HepG2 (cell line): ENCODE measurements around the gene POLRMT. TPM values are rescaled to one million over a fixed set of nuclear protein-coding genes. Genes with fewer than 3 reads are reported as not detected.

Experiments used
- BCL6 ChIP-seq: IDR thresholded peaks from 2 replicates; pipeline ENCODE4 v1.6.1; 2016; ENCODE audit warnings: missing genetic modification reagents, missing compliant biosample characterization
- EHMT2 ChIP-seq: fragments of 200-600 bp; sonication (generic); IDR thresholded peaks from 2 replicates; pipeline ENCODE4 v1.7.0; 2017; ENCODE audit warnings: antibody characterized with exemption, low read depth, low read length, borderline replicate concordance
- FOXA1 ChIP-seq, 2 experiments: fragments of 450-650 bp in 1 of 2; sonication (generic) in 1 of 2; formaldehyde crosslinking in 1 of 2; IDR thresholded peaks; 2 replicates each; pipeline versions ENCODE4 v1.4.0 to v1.6.1; 2016 to 2020; ENCODE audit warnings: missing genetic modification reagents in 1 of 2
- KDM2A ChIP-seq: sonication (generic); formaldehyde crosslinking; IDR thresholded peaks from 2 replicates; pipeline ENCODE4 v1.4.0; 2020; ENCODE audit warnings: low read depth, missing genetic modification reagents, borderline replicate concordance
- RFXAP ChIP-seq: sonication (generic); formaldehyde crosslinking; IDR thresholded peaks from 2 replicates; pipeline ENCODE4 v1.4.0; 2020; ENCODE audit warnings: missing genetic modification reagents, borderline replicate concordance
- SMAD3 ChIP-seq: sonication (generic); formaldehyde crosslinking; IDR thresholded peaks from 2 replicates; pipeline ENCODE4 v1.4.0; 2020; ENCODE audit warnings: missing genetic modification reagents
- SPEN ChIP-seq: sonication (generic); formaldehyde crosslinking; IDR thresholded peaks from 2 replicates; pipeline ENCODE4 v1.5.1; 2020; ENCODE audit warnings: low read depth, mild to moderate bottlenecking, missing genetic modification reagents
- TP53 ChIP-seq: sonication (generic); formaldehyde crosslinking; conservative IDR thresholded peaks from 2 replicates; pipeline ENCODE4 v1.4.0; 2020; ENCODE audit warnings: missing genetic modification reagents
- ZMAT3 ChIP-seq: sonication (generic); formaldehyde crosslinking; conservative IDR thresholded peaks from 2 replicates; pipeline ENCODE4 v1.7.0; 2021; ENCODE audit warnings: missing genetic modification reagents
- ZNF354B ChIP-seq: sonication (generic); formaldehyde crosslinking; IDR thresholded peaks from 2 replicates; pipeline ENCODE4 v1.8.0; 2022; ENCODE audit warnings: mild to moderate bottlenecking, missing genetic modification reagents
- ZNF367 ChIP-seq: sonication (generic); formaldehyde crosslinking; IDR thresholded peaks from 2 replicates; pipeline ENCODE4 v1.4.0; 2020; ENCODE audit warnings: missing genetic modification reagents, borderline replicate concordance
- ZNF44 ChIP-seq: sonication (generic); formaldehyde crosslinking; IDR thresholded peaks from 2 replicates; pipeline ENCODE4 v1.5.1; 2020; ENCODE audit warnings: mild to moderate bottlenecking, missing genetic modification reagents
- ZNF605 ChIP-seq: sonication (generic); formaldehyde crosslinking; IDR thresholded peaks from 2 replicates; pipeline ENCODE4 v1.8.0; 2022; ENCODE audit warnings: mild to moderate bottlenecking, missing genetic modification reagents
- polyA plus RNA-seq, 8 experiments: library from polyadenylated mRNA; depleted of rRNA in 3 of 8; stranded (reverse) in 7 of 8; unstranded in 1 of 8; fragments of >200 nt; fragmentation: Illumina TruSeq in 4 of 8; extraction: Trizol in 4 of 8; gene quantifications; 2 replicates each; pipeline versions ENCODE4 v1.2.1 to v1.2.3, GENCODE V29; 2011 to 2016; ENCODE audit warnings: low read depth in 4 of 8, missing spikeins in 1 of 8, mixed read lengths in 1 of 8; ENCODE audit not compliant: insufficient read depth in 1 of 8
- total RNA-seq, 5 experiments: library from RNA; depleted of rRNA; stranded (reverse); fragments of >200 nt; fragmentation: Illumina TruSeq; extraction: Trizol; gene quantifications; 2 replicates each; pipeline ENCODE4 v1.2.3, GENCODE V29; 2016; ENCODE audit warnings: low read depth in 1 of 5
- TF ChIP-seq, protein P1 (sequence below): sonication (generic); formaldehyde crosslinking; IDR thresholded peaks from 2 replicates; pipeline ENCODE4 v1.4.0; 2020; ENCODE audit warnings: missing genetic modification reagents
- TF ChIP-seq, protein P2 (sequence below): IDR thresholded peaks from 2 replicates; pipeline ENCODE4 v1.6.1; 2016; ENCODE audit warnings: low read depth, borderline replicate concordance
- TF ChIP-seq, protein P3 (sequence below), 2 experiments: sonication (generic) in 1 of 2; formaldehyde crosslinking in 1 of 2; IDR thresholded peaks; 2 replicates each; pipeline versions ENCODE4 v1.5.1 to v1.6.1; 2011 to 2020; ENCODE audit warnings: borderline replicate concordance in 1 of 2, low read depth in 1 of 2, low read length in 1 of 2, mild to moderate bottlenecking in 1 of 2, missing genetic modification reagents in 1 of 2, moderate library complexity in 1 of 2
- TF ChIP-seq, protein P4 (sequence below): sonication (generic); formaldehyde crosslinking; IDR thresholded peaks from 2 replicates; pipeline ENCODE4 v1.8.1; 2023; ENCODE audit warnings: mild to moderate bottlenecking, missing genetic modification reagents
- TF ChIP-seq, protein P5 (sequence below): IDR thresholded peaks from 2 replicates; pipeline ENCODE4 v1.6.1; 2018; ENCODE audit warnings: missing genetic modification reagents, mild to moderate bottlenecking, missing compliant biosample characterization
- TF ChIP-seq, protein P6 (sequence below): sonication (generic); formaldehyde crosslinking; IDR thresholded peaks from 2 replicates; pipeline ENCODE4 v1.8.1; 2023; ENCODE audit warnings: mild to moderate bottlenecking, inconsistent platforms, moderate library complexity, missing genetic modification reagents, borderline replicate concordance

Gene POLRMT
- total and polyA plus RNA-seq, 2 of the 13 experiments (the other 11 are each of a cell fraction or from before 2014, with no cell fraction given) = 78.0 to 101 TPM

DNA sequence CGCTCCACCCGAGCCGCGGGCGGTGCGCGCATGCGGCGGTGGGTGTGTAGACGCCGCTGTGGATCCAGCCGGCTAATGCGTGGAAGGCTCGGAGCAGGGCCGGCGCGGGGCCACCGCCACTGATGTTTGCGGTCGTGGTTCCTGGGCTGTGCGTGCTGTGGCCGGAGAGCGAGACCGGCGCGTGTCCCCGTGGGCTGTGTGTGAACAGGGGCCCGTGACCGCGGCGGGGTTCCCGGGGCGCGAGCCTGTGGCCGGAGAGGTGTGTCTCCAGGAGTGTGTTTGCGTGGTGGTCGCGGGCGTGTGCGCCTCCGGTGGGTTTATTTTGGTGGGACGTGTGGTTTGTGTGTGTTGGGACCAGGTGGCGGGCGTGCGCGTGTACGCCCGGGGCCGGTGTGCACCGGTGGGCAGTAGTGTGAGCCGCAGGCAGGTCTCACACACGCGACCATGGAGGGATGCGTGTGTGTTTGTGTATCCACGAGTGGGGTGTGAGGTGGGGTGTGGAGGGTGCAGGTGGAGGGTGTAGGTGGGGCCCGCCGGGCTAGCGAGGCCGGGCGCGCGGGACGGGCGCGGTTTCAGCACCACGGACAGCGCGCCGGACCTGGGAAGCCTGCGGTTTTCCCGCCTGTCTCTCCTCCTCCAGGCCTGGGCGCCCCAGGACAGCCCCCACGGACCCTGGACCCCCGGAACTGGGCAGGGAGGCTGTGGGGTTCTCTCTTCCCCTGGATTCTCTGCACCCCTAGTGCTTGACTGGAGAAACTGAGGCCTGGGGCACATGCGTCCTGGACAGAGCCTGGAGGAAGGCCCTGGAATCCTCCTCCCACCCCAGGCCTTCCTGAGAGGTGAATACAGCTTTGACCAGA lies 42.0 kb downstream of the POLRMT start (continued):
- TF ChIP-seq, protein P1, sequence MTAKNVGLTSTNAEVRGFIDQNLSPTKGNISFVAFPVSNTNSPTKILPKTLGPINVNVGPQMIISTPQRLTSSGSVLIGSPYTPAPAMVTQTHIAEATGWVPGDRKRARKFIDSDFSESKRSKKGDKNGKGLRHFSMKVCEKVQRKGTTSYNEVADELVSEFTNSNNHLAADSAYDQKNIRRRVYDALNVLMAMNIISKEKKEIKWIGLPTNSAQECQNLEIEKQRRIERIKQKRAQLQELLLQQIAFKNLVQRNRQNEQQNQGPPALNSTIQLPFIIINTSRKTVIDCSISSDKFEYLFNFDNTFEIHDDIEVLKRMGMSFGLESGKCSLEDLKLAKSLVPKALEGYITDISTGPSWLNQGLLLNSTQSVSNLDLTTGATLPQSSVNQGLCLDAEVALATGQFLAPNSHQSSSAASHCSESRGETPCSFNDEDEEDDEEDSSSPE = peak; percentile 67; the same call in 1 of the 2 replicates
- peak; percentile 37; the same call in 1 of the 2 replicates for TF ChIP-seq SPEN
- peak; percentile 79; the same call in 1 of the 2 replicates for TF ChIP-seq ZNF605 (CRISPR knock-in tag)
- 0 out of 2 replicates have a peak, but pooled peaks have one; percentile 37 for TF ChIP-seq BCL6
- TF ChIP-seq ZNF354B = no peak
- peak; percentile 80; the same call in 1 of the 2 replicates for TF ChIP-seq KDM2A (CRISPR knock-in tag)
- TF ChIP-seq, protein P2, sequence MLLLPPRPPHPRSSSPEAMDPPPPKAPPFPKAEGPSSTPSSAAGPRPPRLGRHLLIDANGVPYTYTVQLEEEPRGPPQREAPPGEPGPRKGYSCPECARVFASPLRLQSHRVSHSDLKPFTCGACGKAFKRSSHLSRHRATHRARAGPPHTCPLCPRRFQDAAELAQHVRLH = peak; percentile 85
- TF ChIP-seq TP53 (CRISPR knock-in tag) = no peak; the same call in 1 of the 2 replicates
- TF ChIP-seq, protein P3, sequence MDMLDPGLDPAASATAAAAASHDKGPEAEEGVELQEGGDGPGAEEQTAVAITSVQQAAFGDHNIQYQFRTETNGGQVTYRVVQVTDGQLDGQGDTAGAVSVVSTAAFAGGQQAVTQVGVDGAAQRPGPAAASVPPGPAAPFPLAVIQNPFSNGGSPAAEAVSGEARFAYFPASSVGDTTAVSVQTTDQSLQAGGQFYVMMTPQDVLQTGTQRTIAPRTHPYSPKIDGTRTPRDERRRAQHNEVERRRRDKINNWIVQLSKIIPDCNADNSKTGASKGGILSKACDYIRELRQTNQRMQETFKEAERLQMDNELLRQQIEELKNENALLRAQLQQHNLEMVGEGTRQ (IDR thresholded peaks at IDR 0.05; ENCODE audit: low read depth, low read length) = no peak
- TF ChIP-seq, protein P3 (CRISPR knock-in tag; IDR thresholded peaks at IDR 0.05; ENCODE audit: borderline replicate concordance) = no peak
- TF ChIP-seq, protein P4, sequence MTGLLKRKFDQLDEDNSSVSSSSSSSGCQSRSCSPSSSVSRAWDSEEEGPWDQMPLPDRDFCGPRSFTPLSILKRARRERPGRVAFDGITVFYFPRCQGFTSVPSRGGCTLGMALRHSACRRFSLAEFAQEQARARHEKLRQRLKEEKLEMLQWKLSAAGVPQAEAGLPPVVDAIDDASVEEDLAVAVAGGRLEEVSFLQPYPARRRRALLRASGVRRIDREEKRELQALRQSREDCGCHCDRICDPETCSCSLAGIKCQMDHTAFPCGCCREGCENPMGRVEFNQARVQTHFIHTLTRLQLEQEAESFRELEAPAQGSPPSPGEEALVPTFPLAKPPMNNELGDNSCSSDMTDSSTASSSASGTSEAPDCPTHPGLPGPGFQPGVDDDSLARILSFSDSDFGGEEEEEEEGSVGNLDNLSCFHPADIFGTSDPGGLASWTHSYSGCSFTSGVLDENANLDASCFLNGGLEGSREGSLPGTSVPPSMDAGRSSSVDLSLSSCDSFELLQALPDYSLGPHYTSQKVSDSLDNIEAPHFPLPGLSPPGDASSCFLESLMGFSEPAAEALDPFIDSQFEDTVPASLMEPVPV (CRISPR knock-in tag) = no peak; the same call in 1 of the 2 replicates
- TF ChIP-seq EHMT2 = peak; percentile 85
- peak; percentile 69; the same call in 1 of the 2 replicates for TF ChIP-seq ZNF367 (CRISPR knock-in tag)
- TF ChIP-seq SMAD3 (CRISPR knock-in tag) = peak; percentile 71; the same call in 1 of the 2 replicates
- peak; percentile 70 for TF ChIP-seq RFXAP (CRISPR knock-in tag)
- TF ChIP-seq, protein P5, sequence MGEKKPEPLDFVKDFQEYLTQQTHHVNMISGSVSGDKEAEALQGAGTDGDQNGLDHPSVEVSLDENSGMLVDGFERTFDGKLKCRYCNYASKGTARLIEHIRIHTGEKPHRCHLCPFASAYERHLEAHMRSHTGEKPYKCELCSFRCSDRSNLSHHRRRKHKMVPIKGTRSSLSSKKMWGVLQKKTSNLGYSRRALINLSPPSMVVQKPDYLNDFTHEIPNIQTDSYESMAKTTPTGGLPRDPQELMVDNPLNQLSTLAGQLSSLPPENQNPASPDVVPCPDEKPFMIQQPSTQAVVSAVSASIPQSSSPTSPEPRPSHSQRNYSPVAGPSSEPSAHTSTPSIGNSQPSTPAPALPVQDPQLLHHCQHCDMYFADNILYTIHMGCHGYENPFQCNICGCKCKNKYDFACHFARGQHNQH (CRISPR knock-in tag) = peak; percentile 66
- 0 out of 2 replicates have a peak, but pooled peaks have one; percentile 54 for TF ChIP-seq ZMAT3 (CRISPR knock-in tag)
- TF ChIP-seq, protein P6, sequence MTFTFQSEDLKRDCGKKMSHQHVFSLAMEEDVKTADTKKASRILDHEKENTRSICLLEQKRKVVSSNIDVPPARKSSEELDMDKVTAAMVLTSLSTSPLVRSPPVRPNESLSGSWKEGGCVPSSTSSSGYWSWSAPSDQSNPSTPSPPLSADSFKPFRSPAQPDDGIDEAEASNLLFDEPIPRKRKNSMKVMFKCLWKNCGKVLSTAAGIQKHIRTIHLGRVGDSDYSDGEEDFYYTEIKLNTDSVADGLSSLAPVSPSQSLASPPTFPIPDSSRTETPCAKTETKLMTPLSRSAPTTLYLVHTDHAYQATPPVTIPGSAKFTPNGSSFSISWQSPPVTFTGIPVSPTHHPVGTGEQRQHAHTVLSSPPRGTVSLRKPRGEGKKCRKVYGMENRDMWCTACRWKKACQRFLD (CRISPR knock-in tag) = 0 out of 2 replicates have a peak, but pooled peaks have one; percentile 60
- peak; percentile 68; the same call in 1 of the 2 replicates for TF ChIP-seq ZNF44 (CRISPR knock-in tag)
- TF ChIP-seq FOXA1 (IDR thresholded peaks at IDR 0.05) = no peak
- no peak for TF ChIP-seq FOXA1 (CRISPR knock-in tag; IDR thresholded peaks at IDR 0.05)
